Measurements from ENCODE around the gene BNIP5. TPM values are rescaled to one million over a fixed set of nuclear protein-coding genes. Genes with fewer than 3 reads are reported as not detected.

The BNIP5 gene
- total RNA-seq, 6 experiments from 2014 or later, result not detected

GRCh38 chr6:36333931-36334725 lies 2.6 kb downstream of the BNIP5 start:
- no peaks in the 10 kb centered on the region for H3K9me3 ChIP-seq
- ATAC-seq (no peak), DNase-seq (no peak)
- WGBS (ENCODE audit: insufficient coverage, low coverage, low lambda C conversion rate, missing lambda C conversion rate), result 51% methylated on average over 14 of the region's 20 CpGs
- H3K36me3 ChIP-seq, result no peaks in the 10 kb centered on the region
- no peak overlapping the region for H3K27ac ChIP-seq
- H3K4me3 ChIP-seq, result no peak overlapping the region
- no peaks in the 10 kb centered on the region for H3K27me3 ChIP-seq
- TF ChIP-seq CTCF (IDR thresholded peaks at IDR 0.05), result no peak
- TF ChIP-seq POLR2A (IDR thresholded peaks at IDR 0.05), result no peak
- H3K4me1 ChIP-seq, result no peaks in the 10 kb centered on the region
- intact Hi-C loops (cut with DNase I), result no loop called here

- ATAC-seq (no peak), DNase-seq (no peak)
- Histone ChIP-seq H3K36me3 (no peaks in the 10 kb centered on the region), H3K27me3 (no peaks in the 10 kb centered on the region), H3K4me1 (no peaks in the 10 kb centered on the region), H3K27ac (no peak overlapping the region), H3K9me3 (no peaks in the 10 kb centered on the region), H3K4me3 (no peak overlapping the region)
- intact Hi-C loops (cut with DNase I), result no loop called here
- TF ChIP-seq POLR2A (IDR thresholded peaks at IDR 0.05), result no peak
- 54% methylated on average over 8 of the region's 8 CpGs for WGBS (ENCODE audit: insufficient coverage, low coverage, low lambda C conversion rate, missing lambda C conversion rate)
Measured at GRCh38 chr6:36333171-36333895, 3.4 kb downstream of the BNIP5 start.

- Histone ChIP-seq H3K4me1 (no peaks in the 10 kb centered on the region), H3K27ac (no peak overlapping the region), H3K9me3 (no peaks in the 10 kb centered on the region), H3K36me3 (no peaks in the 10 kb centered on the region), H3K4me3 (no peak overlapping the region), H3K27me3 (no peaks in the 10 kb centered on the region)
- WGBS (ENCODE audit: insufficient coverage, low coverage, low lambda C conversion rate, missing lambda C conversion rate), result 87% methylated on average over 3 of the region's 6 CpGs
- no peak for TF ChIP-seq CTCF (IDR thresholded peaks at IDR 0.05)
- no peak for TF ChIP-seq POLR2A (IDR thresholded peaks at IDR 0.05)
- ATAC-seq (no peak), DNase-seq (no peak)
- intact Hi-C loops (cut with DNase I), result no loop called here
Measured at GRCh38 chr6:36331381-36331780, 5.3 kb downstream of the BNIP5 start.

GRCh38 chr6:36330366-36330765 lies 6.3 kb downstream of the BNIP5 start:
- H3K9me3 ChIP-seq, result no peaks in the 10 kb centered on the region
- H3K27me3 ChIP-seq, result no peaks in the 10 kb centered on the region
- H3K4me3 ChIP-seq, result no peak overlapping the region
- WGBS (ENCODE audit: insufficient coverage, low coverage, low lambda C conversion rate, missing lambda C conversion rate), result 71% methylated on average over 1 of the region's 14 CpGs
- DNase-seq (no peak), ATAC-seq (no peak)
- intact Hi-C loops (cut with DNase I), result no loop called here
- no peaks in the 10 kb centered on the region for H3K4me1 ChIP-seq
- no peak overlapping the region for H3K27ac ChIP-seq
- H3K36me3 ChIP-seq, result no peaks in the 10 kb centered on the region
- TF ChIP-seq POLR2A (IDR thresholded peaks at IDR 0.05), result no peak

- TF ChIP-seq POLR2A (IDR thresholded peaks at IDR 0.05) (no peak), CTCF (IDR thresholded peaks at IDR 0.05) (no peak)
- Histone ChIP-seq H3K27ac (no peak overlapping the region), H3K9me3 (no peaks in the 10 kb centered on the region), H3K27me3 (no peaks in the 10 kb centered on the region), H3K36me3 (no peaks in the 10 kb centered on the region), H3K4me1 (no peaks in the 10 kb centered on the region), H3K4me3 (no peak overlapping the region)
- 47% methylated on average over 3 of the region's 14 CpGs for WGBS (ENCODE audit: insufficient coverage, low coverage, low lambda C conversion rate, missing lambda C conversion rate)
- no peak for ATAC-seq
- intact Hi-C loops (cut with DNase I), result no loop called here
- no peak for DNase-seq
Measured at GRCh38 chr6:36329798-36330291, 6.8 kb downstream of the BNIP5 start.

All from right lobe of liver (tissue), 6 donors.